MM.1S (cell line): ENCODE results near the gene IL7R.
A peak's percentile ranks its signal among the peaks of the same experiment; 100 is the strongest.

Source experiments
- DNase-seq: peaks from one replicate; pipeline ENCODE4 v3.0.0-alpha.2; 2015
- H2AFZ ChIP-seq: fragments of 300-600 bp; sonication (generic); 2 replicates; pipeline ENCODE4 v1.6.0; 2016; ENCODE audit warnings: antibody characterized with exemption, low read length
- H3F3A ChIP-seq: fragments of 300-600 bp; sonication (generic); 2 replicates; pipeline ENCODE4 v1.6.1; 2016; ENCODE audit warnings: mild to moderate bottlenecking, antibody characterized with exemption, low read length, moderate library complexity, mixed read lengths; ENCODE audit not compliant: insufficient read depth
- H3K27ac ChIP-seq: fragments of 300-600 bp; sonication (generic); 2 replicates; pipeline ENCODE4 v1.5.1; 2016; ENCODE audit warnings: mild to moderate bottlenecking, low read length
- H3K27me3 ChIP-seq: fragments of 300-600 bp; sonication (generic); replicated peaks from 2 replicates; pipeline ENCODE4 v1.6.0; 2016; ENCODE audit warnings: low read length; ENCODE audit not compliant: insufficient read depth
- H3K36me3 ChIP-seq: fragments of 300-600 bp; sonication (generic); replicated peaks from 2 replicates; pipeline ENCODE4 v1.6.1; 2016; ENCODE audit warnings: mild to moderate bottlenecking, low read length, mixed read lengths; ENCODE audit not compliant: insufficient read depth
- H3K4me1 ChIP-seq: fragments of 300-600 bp; sonication (generic); 2 replicates; pipeline ENCODE4 v1.6.1; 2016; ENCODE audit warnings: low read length, mixed read lengths
- H3K4me2 ChIP-seq: fragments of 300-600 bp; sonication (generic); 2 replicates; pipeline ENCODE4 v1.6.0; 2016; ENCODE audit warnings: low read depth, low read length
- H3K4me3 ChIP-seq: fragments of 300-600 bp; sonication (generic); 2 replicates; pipeline ENCODE4 v1.5.1; 2016; ENCODE audit warnings: low read length, mixed read lengths
- H3K79me2 ChIP-seq: fragments of 300-600 bp; sonication (generic); 2 replicates; pipeline ENCODE4 v1.6.1; 2016; ENCODE audit warnings: mixed run types, low read length, mixed read lengths
- H3K9ac ChIP-seq: fragments of 300-600 bp; sonication (generic); 2 replicates; pipeline ENCODE4 v1.6.1; 2016; ENCODE audit warnings: low read length, mixed read lengths
- H3K9me2 ChIP-seq: fragments of 300-600 bp; sonication (generic); replicated peaks from 2 replicates; pipeline ENCODE4 v1.6.1; 2016; ENCODE audit warnings: mild to moderate bottlenecking, low read length, mixed read lengths; ENCODE audit not compliant: insufficient read depth
- H3K9me3 ChIP-seq: fragments of 300-600 bp; sonication (generic); replicated peaks from 2 replicates; pipeline ENCODE4 v1.6.1; 2016; ENCODE audit warnings: mild to moderate bottlenecking, low read length, mixed read lengths; ENCODE audit not compliant: insufficient read depth
- H4K20me1 ChIP-seq: fragments of 300-600 bp; sonication (generic); 2 replicates; pipeline ENCODE4 v1.6.1; 2016; ENCODE audit warnings: mild to moderate bottlenecking, low read length, moderate library complexity, mixed read lengths; ENCODE audit not compliant: insufficient read depth
- EZH2 ChIP-seq: fragments of 300-600 bp; sonication (generic); optimal IDR thresholded peaks from 2 replicates; pipeline ENCODE3; 2017; ENCODE audit warnings: low read depth, mild to moderate bottlenecking, antibody characterized with exemption, low read length, mixed read lengths
- EZH2phosphoT487 ChIP-seq: fragments of 300-600 bp; sonication (generic); IDR thresholded peaks from 2 replicates; pipeline ENCODE4 v1.6.1; 2018; ENCODE audit warnings: antibody characterized with exemption, low read length
- TF ChIP-seq, protein P1 (sequence below): fragments of 300-600 bp; sonication (generic); IDR thresholded peaks from 2 replicates; pipeline ENCODE4 v1.5.1; 2016; ENCODE audit warnings: antibody characterized with exemption, low read length, mixed read lengths

Gene IL7R

DNA sequence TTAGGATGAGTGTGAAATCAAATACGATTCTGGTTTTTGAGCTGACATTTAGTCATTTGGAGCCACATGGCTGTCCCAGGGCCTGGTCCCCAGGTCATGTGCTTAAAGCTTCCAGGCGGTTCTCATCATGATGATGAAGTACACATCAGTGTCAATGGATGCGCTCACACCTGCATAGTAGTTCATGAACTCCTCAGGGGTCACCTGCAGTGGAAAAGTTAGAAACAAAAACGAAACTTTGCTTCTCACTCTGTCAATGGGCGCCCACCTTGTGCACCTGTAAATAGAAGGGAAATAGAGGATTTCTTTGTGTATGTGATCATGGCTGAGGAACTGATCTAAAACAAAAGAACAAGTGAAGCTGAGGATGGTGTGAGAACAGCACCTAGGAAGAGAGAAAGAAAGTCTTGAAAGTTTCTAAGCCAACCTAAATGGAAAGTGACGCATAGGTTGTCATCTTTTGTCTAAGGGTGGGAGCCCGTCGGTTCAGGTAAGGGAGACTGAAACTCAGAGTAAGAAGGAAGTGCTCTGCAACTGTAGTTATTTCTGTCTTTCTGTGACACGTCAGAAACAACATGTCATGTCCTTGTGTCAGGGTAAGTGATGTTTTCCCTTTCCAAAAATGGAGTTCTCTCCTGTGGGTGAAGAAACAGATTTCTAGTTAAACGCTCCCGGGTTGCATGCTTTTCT lies 47.9 kb downstream of the IL7R start:
- Histone ChIP-seq H3K9ac (no peak overlapping the region), H3F3A (peaks cover 9% of the 10 kb centered on the region; the same call in 1 of the 2 replicates), H3K4me1 (peaks cover 16% of the 10 kb centered on the region), H3K9me2 (no peaks in the 10 kb centered on the region), H3K27ac (peak overlapping the region; percentile 44; the same call in 1 of the 2 replicates), H3K9me3 (no peaks in the 10 kb centered on the region), H3K4me3 (peak overlapping the region; percentile 30; the same call in 1 of the 2 replicates), H3K79me2 (no peaks in the 10 kb centered on the region), H4K20me1 (no peaks in the 10 kb centered on the region), H2AFZ (no peak overlapping the region), H3K36me3 (no peaks in the 10 kb centered on the region), H3K4me2 (peak overlapping the region; percentile 40), H3K27me3 (no peaks in the 10 kb centered on the region)
- DNase-seq, result peak; percentile 79
- TF ChIP-seq EZH2phosphoT487 (no peak), EZH2 (no peak)
- TF ChIP-seq, protein P1, sequence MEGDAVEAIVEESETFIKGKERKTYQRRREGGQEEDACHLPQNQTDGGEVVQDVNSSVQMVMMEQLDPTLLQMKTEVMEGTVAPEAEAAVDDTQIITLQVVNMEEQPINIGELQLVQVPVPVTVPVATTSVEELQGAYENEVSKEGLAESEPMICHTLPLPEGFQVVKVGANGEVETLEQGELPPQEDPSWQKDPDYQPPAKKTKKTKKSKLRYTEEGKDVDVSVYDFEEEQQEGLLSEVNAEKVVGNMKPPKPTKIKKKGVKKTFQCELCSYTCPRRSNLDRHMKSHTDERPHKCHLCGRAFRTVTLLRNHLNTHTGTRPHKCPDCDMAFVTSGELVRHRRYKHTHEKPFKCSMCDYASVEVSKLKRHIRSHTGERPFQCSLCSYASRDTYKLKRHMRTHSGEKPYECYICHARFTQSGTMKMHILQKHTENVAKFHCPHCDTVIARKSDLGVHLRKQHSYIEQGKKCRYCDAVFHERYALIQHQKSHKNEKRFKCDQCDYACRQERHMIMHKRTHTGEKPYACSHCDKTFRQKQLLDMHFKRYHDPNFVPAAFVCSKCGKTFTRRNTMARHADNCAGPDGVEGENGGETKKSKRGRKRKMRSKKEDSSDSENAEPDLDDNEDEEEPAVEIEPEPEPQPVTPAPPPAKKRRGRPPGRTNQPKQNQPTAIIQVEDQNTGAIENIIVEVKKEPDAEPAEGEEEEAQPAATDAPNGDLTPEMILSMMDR, result no peak

DNA sequence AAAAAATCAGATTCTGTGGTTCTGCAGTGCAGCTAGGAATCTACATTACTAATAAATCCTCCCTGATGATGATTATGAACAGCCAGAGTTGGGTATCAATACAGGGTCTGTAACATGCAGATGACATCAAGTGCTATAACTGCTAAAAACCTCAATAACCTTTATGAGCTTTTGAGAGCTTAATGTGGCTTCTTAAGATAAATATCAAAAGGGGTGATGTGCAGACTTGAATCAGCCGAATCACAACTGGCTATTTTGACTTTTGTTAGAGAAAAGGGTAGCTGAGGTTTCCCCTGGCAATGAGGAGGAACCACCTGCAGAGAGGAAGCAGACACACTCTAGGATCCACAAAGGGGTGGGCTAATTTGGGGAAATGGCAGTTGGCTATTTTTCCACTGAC lies 51.5 kb downstream of the IL7R start:
- H3K27ac ChIP-seq, result no peak overlapping the region
- H3K9me3 ChIP-seq, result no peaks in the 10 kb centered on the region
- no peak overlapping the region for H3K4me2 ChIP-seq
- no peaks in the 10 kb centered on the region for H4K20me1 ChIP-seq
- H3K9me2 ChIP-seq, result no peaks in the 10 kb centered on the region
- H3K36me3 ChIP-seq, result no peaks in the 10 kb centered on the region
- H3K4me1 ChIP-seq, result peaks cover 16% of the 10 kb centered on the region
- H3F3A ChIP-seq, result peaks cover 9% of the 10 kb centered on the region; the same call in 1 of the 2 replicates
- no peaks in the 10 kb centered on the region for H3K79me2 ChIP-seq
- DNase-seq, result no peak
- no peak overlapping the region for H3K9ac ChIP-seq
- no peak overlapping the region for H2AFZ ChIP-seq
- H3K4me3 ChIP-seq, result no peak overlapping the region
- H3K27me3 ChIP-seq, result no peaks in the 10 kb centered on the region
- TF ChIP-seq, protein P1, result no peak
- TF ChIP-seq EZH2 (no peak), EZH2phosphoT487 (no peak)

DNA sequence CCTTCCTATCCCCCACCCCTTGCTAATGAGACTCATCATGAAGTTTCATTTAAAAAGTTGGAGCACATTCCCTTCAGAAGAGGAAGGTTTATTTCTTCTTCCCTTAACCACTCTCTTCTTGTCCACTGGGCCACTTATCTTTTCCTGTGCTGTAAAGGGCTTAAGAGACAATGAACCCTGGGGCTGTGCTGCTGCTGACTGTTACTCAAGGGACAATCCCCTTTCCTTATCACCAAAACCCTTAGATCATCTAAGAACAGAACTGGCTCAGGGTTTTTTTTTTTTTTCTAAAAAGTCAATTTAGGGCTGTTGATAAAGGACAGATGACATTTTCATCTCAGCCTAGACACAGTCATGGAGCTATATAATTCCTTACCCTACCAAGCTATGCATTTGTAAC lies 52.1 kb downstream of the IL7R start:
- H4K20me1 ChIP-seq, result no peaks in the 10 kb centered on the region
- H3K36me3 ChIP-seq, result no peaks in the 10 kb centered on the region
- TF ChIP-seq, protein P1, result no peak
- TF ChIP-seq EZH2phosphoT487, result no peak
- no peaks in the 10 kb centered on the region for H3K27me3 ChIP-seq
- H3K9me3 ChIP-seq, result no peaks in the 10 kb centered on the region
- no peaks in the 10 kb centered on the region for H3K79me2 ChIP-seq
- no peak overlapping the region for H3K27ac ChIP-seq
- no peak for DNase-seq
- H2AFZ ChIP-seq, result no peak overlapping the region
- H3K4me2 ChIP-seq, result no peak overlapping the region
- H3K4me1 ChIP-seq, result peaks cover 16% of the 10 kb centered on the region
- no peaks in the 10 kb centered on the region for H3K9me2 ChIP-seq
- H3F3A ChIP-seq, result peaks cover 9% of the 10 kb centered on the region; the same call in 1 of the 2 replicates
- H3K9ac ChIP-seq, result no peak overlapping the region
- no peak overlapping the region for H3K4me3 ChIP-seq
